Prostate gland (tissue), 2 donors: ENCODE measurements around the gene ALX3. TPM values are rescaled to one million over a fixed set of nuclear protein-coding genes. Genes with fewer than 3 reads are reported as not detected.

Experiments used
- DNase-seq: peaks from one replicate; pipeline ENCODE4 v3.0.0-alpha.2; 2019; ENCODE audit warnings: low spot score
- H3K27ac ChIP-seq, 2 donors: fragments of 200-600 bp; sonication (generic); 2 replicates each; pipeline ENCODE4 v1.5.1; 2017 to 2019
- H3K27me3 ChIP-seq: fragments of 200-600 bp; sonication (generic); replicated peaks from 2 replicates; pipeline ENCODE4 v1.5.1; 2019; ENCODE audit not compliant: insufficient read depth
- H3K36me3 ChIP-seq, 2 donors: fragments of 200-600 bp; sonication (generic); 1 replicate in 1 of 2; 2 replicates in 1 of 2; pipeline versions ENCODE4 v1.5.1 to v1.8.1; 2017 to 2019
- H3K4me1 ChIP-seq: fragments of 200-600 bp; sonication (generic); replicated peaks from 2 replicates; pipeline ENCODE4 v1.5.1; 2019
- H3K4me3 ChIP-seq, 2 donors: fragments of 200-600 bp; sonication (generic); 2 replicates each; pipeline ENCODE4 v1.5.1; 2017 to 2019
- H3K9me3 ChIP-seq: fragments of 200-600 bp; sonication (generic); 2 replicates; pipeline ENCODE4 v1.5.1; 2017
- CTCF ChIP-seq, 4 experiments: fragments of 200-600 bp in 2 of 4; fragments of 450-650 bp in 2 of 4; sonication (generic) in 2 of 4; IDR thresholded peaks; 1 replicate in 3 of 4; 2 replicates in 1 of 4; pipeline ENCODE4 v1.5.1; 2016 to 2019; ENCODE audit warnings: antibody characterized with exemption in 4 of 4, mild to moderate bottlenecking in 2 of 4, moderate library complexity in 2 of 4
- POLR2A ChIP-seq: fragments of 450-650 bp; IDR thresholded peaks from one replicate; pipeline ENCODE4 v1.6.1; 2016; ENCODE audit warnings: antibody characterized with exemption, mild to moderate bottlenecking
- POLR2AphosphoS5 ChIP-seq: sonication (generic); formaldehyde crosslinking; IDR thresholded peaks from one replicate; pipeline ENCODE4 v1.6.1; 2017; ENCODE audit warnings: antibody characterized with exemption
- WGBS: methylation state at CpG from one replicate; pipeline ENCODE4 v1.1.5; 2018; 5-methylcytosine and 5-hydroxymethylcytosine counted together
- intact Hi-C: fragments of 100-400 bp; cut with DNase I; formaldehyde crosslinking; loops from one replicate; pipeline ENCODE4 v1.14.2; 2022
- total RNA-seq, 2 donors: library from RNA; depleted of rRNA; stranded (reverse); fragments of >200 nt; gene quantifications; one replicate each; pipeline ENCODE4 v1.1.0, GENCODE V29; 2016

The ALX3 gene
- total RNA-seq, 2 donors from 2014 or later = 0.74 TPM; not detected in 1

DNA sequence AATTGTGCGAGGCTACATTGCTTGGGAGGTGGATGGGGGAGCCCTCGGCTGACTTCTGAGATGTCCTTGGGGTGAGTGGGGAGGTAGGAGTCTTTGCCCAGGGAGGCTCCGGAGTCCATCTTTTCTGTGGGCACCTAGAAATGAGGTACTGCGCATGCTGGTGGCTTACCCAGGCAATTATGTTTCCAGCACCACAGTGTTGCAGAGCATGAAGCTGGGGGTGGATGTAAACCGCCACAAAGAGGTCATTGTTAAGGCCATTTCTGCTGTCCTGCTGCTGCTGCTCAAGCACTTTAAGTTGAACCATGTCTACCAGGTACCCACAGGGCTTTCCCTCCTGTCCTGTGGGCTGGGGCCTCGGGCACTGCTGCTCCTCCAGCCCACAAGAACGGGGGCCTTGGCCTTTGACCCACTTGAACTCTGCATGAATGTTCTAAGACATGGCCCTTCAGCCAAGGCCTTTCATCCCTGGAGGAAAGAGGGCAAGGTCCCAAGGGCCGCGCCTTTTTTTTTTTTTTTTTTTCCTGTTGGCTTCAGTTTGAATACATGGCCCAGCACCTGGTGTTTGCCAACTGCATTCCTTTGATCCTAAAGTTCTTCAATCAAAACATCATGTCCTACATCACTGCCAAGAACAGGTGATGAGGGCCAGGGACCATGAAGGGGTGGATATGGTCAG is 21.4 kb downstream of the ALX3 start:
- Histone ChIP-seq H3K36me3 (peaks cover 7% of the 10 kb centered on the region in 2 donors), H3K9me3 (no peaks in the 10 kb centered on the region), H3K4me3 (no peak overlapping the region), H3K27me3 (no peaks in the 10 kb centered on the region), H3K4me1 (no peaks in the 10 kb centered on the region), H3K27ac (no peak overlapping the region)
- intact Hi-C loops = no loop called here
- 73% methylated on average over 9 of the region's 9 CpGs for WGBS
- DNase-seq = no peak
- TF ChIP-seq POLR2A = no peak
- TF ChIP-seq CTCF (IDR thresholded peaks at IDR 0.05) = no peak
- peak; percentile 10 for TF ChIP-seq POLR2AphosphoS5

DNA sequence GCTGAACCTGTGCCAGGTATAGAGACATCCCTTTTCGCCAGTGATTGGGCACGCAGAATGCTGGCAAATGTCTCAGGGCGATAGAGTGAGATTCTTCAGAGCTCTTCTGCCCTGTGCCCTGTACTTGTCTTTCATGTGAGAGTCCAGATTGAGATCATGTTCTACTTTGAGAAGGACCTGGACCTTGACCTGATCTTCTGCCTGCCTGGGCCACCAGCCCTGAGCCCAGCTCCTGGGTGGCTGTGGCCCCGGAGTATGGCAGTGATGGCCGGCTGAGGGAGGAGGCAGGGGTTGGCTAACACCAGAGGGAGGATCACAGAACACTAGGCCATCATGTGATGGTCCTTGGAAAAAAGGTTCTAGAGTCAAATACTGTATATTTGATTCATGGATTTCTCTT is 22.2 kb downstream of the ALX3 start:
- H3K27ac ChIP-seq = no peak overlapping the region
- H3K36me3 ChIP-seq = peaks cover 6 to 12% of the 10 kb centered on the region in 2 donors
- WGBS = 85% methylated on average over 5 of the region's 5 CpGs
- DNase-seq = no peak
- no peaks in the 10 kb centered on the region for H3K4me1 ChIP-seq
- no peaks in the 10 kb centered on the region for H3K27me3 ChIP-seq
- H3K4me3 ChIP-seq = no peak overlapping the region
- no peaks in the 10 kb centered on the region for H3K9me3 ChIP-seq
- TF ChIP-seq CTCF (IDR thresholded peaks at IDR 0.05) = no peak
- TF ChIP-seq POLR2AphosphoS5 = no peak
- no peak for TF ChIP-seq POLR2A
- intact Hi-C loops = no loop called here

DNA sequence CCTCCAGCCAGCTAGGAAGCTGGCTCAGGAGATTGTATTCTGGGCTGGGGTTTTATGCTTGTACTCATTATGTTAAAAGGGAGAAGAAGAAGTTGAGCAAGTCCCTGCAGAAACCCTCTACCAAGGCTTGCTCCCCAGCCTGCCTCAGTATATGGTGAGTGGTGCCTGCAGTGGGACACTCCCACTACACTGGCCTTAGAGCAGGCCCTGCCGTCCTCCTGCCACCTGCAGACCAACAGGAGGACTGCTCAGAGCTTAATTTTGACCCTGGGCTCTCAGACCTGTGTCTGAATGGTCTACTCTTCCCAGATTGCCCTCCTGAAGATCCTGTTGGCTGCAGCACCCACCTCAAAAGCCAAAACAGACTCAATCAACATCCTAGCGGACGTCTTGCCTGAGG is 23.0 kb downstream of the ALX3 start:
- peak overlapping the region in 1 of 2 donors; percentile 22 for H3K27ac ChIP-seq
- intact Hi-C loops = no loop called here
- TF ChIP-seq POLR2AphosphoS5 = no peak
- TF ChIP-seq POLR2A = no peak
- no peak for TF ChIP-seq CTCF (IDR thresholded peaks at IDR 0.05)
- no peaks in the 10 kb centered on the region for H3K27me3 ChIP-seq
- H3K9me3 ChIP-seq = no peaks in the 10 kb centered on the region
- no peak overlapping the region for H3K4me3 ChIP-seq
- no peak for DNase-seq
- H3K36me3 ChIP-seq = peaks cover 3 to 12% of the 10 kb centered on the region in 2 donors
- H3K4me1 ChIP-seq = no peaks in the 10 kb centered on the region
- 77% methylated on average over 3 of the region's 3 CpGs for whole genome bisulfite sequencing

DNA sequence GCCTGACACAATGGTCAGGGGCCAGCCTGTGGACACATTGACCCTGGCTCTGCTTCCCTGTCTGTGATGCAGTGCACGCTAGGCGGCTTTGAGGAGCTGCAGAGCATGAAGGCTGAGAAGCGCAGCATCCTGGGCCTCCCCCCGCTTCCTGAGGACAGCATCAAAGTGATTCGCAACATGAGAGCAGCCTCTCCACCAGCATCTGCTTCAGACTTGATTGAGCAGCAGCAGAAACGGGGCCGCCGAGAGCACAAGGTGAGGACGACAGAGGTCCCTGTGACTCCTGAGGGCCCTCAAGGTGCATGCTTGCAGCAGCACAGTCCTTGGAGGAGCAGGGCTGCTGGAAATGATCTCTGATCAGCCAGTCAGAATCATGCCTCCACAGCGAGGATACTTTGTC is 27.5 kb downstream of the ALX3 start:
- TF ChIP-seq POLR2AphosphoS5 (no peak), POLR2A (no peak), CTCF (IDR thresholded peaks at IDR 0.05) (no peak)
- Histone ChIP-seq H3K9me3 (no peaks in the 10 kb centered on the region), H3K36me3 (peaks cover 18 to 21% of the 10 kb centered on the region in 2 donors), H3K27ac (no peak overlapping the region), H3K4me3 (no peak overlapping the region), H3K27me3 (no peaks in the 10 kb centered on the region), H3K4me1 (no peaks in the 10 kb centered on the region)
- 98% methylated on average over 10 of the region's 10 CpGs for WGBS
- intact Hi-C loops = no loop called here
- no peak for DNase-seq

DNA sequence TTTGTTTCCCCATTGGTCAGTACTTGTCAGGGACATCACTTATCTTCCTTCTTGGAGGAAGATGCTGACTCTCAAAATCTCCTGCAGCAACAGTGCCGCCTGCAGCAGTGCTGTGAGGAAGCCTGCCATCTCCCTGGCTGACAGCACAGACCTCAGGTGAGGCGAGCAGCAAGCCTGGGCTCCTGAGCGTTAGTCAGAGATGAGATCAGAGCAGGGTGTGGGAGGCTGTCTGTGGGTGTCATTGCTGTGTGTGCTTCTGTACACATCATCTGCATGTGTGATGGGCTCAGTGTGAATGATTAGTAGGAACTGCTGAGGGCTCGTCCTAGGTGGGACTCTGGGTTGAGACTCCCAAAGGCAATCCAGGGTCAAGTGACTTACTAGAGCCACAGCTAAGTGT is 29.9 kb downstream of the ALX3 start:
- Histone ChIP-seq H3K4me3 (no peak overlapping the region), H3K9me3 (no peaks in the 10 kb centered on the region), H3K27me3 (no peaks in the 10 kb centered on the region), H3K4me1 (peaks cover 3% of the 10 kb centered on the region), H3K27ac (no peak overlapping the region), H3K36me3 (peaks cover 18 to 21% of the 10 kb centered on the region in 2 donors)
- WGBS = 91% methylated on average over 4 of the region's 4 CpGs
- intact Hi-C loops = no loop called here
- DNase-seq = no peak
- TF ChIP-seq CTCF (IDR thresholded peaks at IDR 0.05) (no peak), POLR2AphosphoS5 (no peak), POLR2A (no peak)
